Body of pancreas (tissue), 4 donors: ENCODE results near the gene CCDC85A. TPM values are rescaled to one million over a fixed set of nuclear protein-coding genes. Genes with fewer than 3 reads are reported as not detected.

ENCODE experiments used
- ATAC-seq: fragments of 150-250 bp; one replicate; pipeline ENCODE4 v1.9.1; 2016
- DNase-seq, 4 donors: peaks; one replicate each; pipeline ENCODE4 v3.0.0-alpha.2; 2019
- H3K27ac ChIP-seq, 4 donors: fragments of 200-600 bp; sonication (generic); 1 replicate in 3 of 4; 2 replicates in 1 of 4; pipeline versions ENCODE4 v1.5.1 to v1.6.1; 2016 to 2019; ENCODE audit warnings: mild to moderate bottlenecking in 1 of 4, mixed read lengths in 1 of 4, moderate library complexity in 1 of 4
- H3K27me3 ChIP-seq, 2 donors: fragments of 200-600 bp; sonication (generic); one replicate each; pipeline ENCODE4 v1.6.0; 2016; ENCODE audit warnings: mild to moderate bottlenecking in 1 of 2
- H3K36me3 ChIP-seq, 2 donors: fragments of 200-600 bp; sonication (generic); replicated peaks in 1 of 2; 2 replicates each; pipeline ENCODE4 v1.5.1; 2016; ENCODE audit warnings: low read depth in 2 of 2; ENCODE audit not compliant: insufficient read depth in 1 of 2
- H3K4me1 ChIP-seq: fragments of 200-600 bp; sonication (generic); one replicate; pipeline ENCODE4 v1.6.0; 2016
- H3K4me3 ChIP-seq, 2 donors: fragments of 200-600 bp; sonication (generic); 1 replicate in 1 of 2; 2 replicates in 1 of 2; pipeline ENCODE4 v1.5.1; 2016 to 2019
- H3K9me3 ChIP-seq, 3 donors: fragments of 200-600 bp; sonication (generic); 1 replicate in 2 of 3; 2 replicates in 1 of 3; pipeline ENCODE4 v1.5.1; 2016
- CTCF ChIP-seq, 7 experiments: fragments of 450-650 bp in 4 of 7; fragments of 200-600 bp in 3 of 7; sonication (generic) in 3 of 7; IDR thresholded peaks; one replicate each; pipeline ENCODE4 v1.5.1; 2016 to 2019; ENCODE audit warnings: antibody characterized with exemption in 7 of 7
- POLR2A ChIP-seq, 3 donors: fragments of 450-650 bp; IDR thresholded peaks; one replicate each; pipeline ENCODE4 v1.6.1; 2016; ENCODE audit warnings: antibody characterized with exemption in 3 of 3, mild to moderate bottlenecking in 2 of 3
- WGBS, 2 donors: methylation state at CpG; one replicate each; pipeline ENCODE4 v1.1.5; 2017; 5-methylcytosine and 5-hydroxymethylcytosine counted together
- intact Hi-C: fragments of 100-400 bp; cut with DNase I; formaldehyde crosslinking; loops from one replicate; pipeline ENCODE4 v1.15.1; 2023
- total RNA-seq, 2 donors: library from RNA; depleted of rRNA; stranded (reverse); fragments of >200 nt; gene quantifications; one replicate each; pipeline ENCODE4 v1.1.0, GENCODE V29; 2016

The CCDC85A gene
- total RNA-seq, 2 donors from 2014 or later: 2.3 to 2.6 TPM

GRCh38 chr2:56207760-56208159 is 24.0 kb downstream of the CCDC85A start:
- H3K4me1 ChIP-seq: peaks cover 6% of the 10 kb centered on the region
- intact Hi-C loops: no loop called here

GRCh38 chr2:56208380-56208779 is 24.6 kb downstream of the CCDC85A start:
- Histone ChIP-seq H3K27ac (no peak overlapping the region), H3K9me3 (no peaks in the 10 kb centered on the region), H3K4me1 (peaks cover 6% of the 10 kb centered on the region), H3K4me3 (no peak overlapping the region), H3K36me3 (no peaks in the 10 kb centered on the region), H3K27me3 (no peaks in the 10 kb centered on the region)
- intact Hi-C loops: no loop called here
- WGBS, 2 donors: 85 to 94% methylated on average over 1 of the region's 1 CpG
- DNase-seq (no peak), ATAC-seq (no peak)
- TF ChIP-seq POLR2A (IDR thresholded peaks at IDR 0.05) (no peak), CTCF (IDR thresholded peaks at IDR 0.05) (no peak)

More at GRCh38 chr2:56207760-56208159, 24.0 kb downstream of the CCDC85A start:
- H3K36me3 ChIP-seq: no peaks in the 10 kb centered on the region
- 53 to 57% methylated on average over 1 of the region's 1 CpG for WGBS, 2 donors
- no peaks in the 10 kb centered on the region for H3K9me3 ChIP-seq
- H3K27me3 ChIP-seq: no peaks in the 10 kb centered on the region
- H3K4me3 ChIP-seq: no peak overlapping the region
- DNase-seq: no peak
- ATAC-seq: no peak
- TF ChIP-seq CTCF (IDR thresholded peaks at IDR 0.05) (no peak), POLR2A (IDR thresholded peaks at IDR 0.05) (no peak)
- no peak overlapping the region for H3K27ac ChIP-seq

GRCh38 chr2:56209701-56210100 is 25.9 kb downstream of the CCDC85A start:
- Histone ChIP-seq H3K9me3 (no peaks in the 10 kb centered on the region), H3K4me3 (no peak overlapping the region), H3K4me1 (peaks cover 6% of the 10 kb centered on the region), H3K36me3 (no peaks in the 10 kb centered on the region), H3K27ac (no peak overlapping the region), H3K27me3 (no peaks in the 10 kb centered on the region)
- WGBS, 2 donors: 62 to 85% methylated on average over 1 of the region's 1 CpG
- TF ChIP-seq CTCF (IDR thresholded peaks at IDR 0.05): no peak
- no peak for TF ChIP-seq POLR2A (IDR thresholded peaks at IDR 0.05)
- intact Hi-C loops: no loop called here
- ATAC-seq (no peak), DNase-seq (no peak)

GRCh38 chr2:56210291-56210690 is 26.5 kb downstream of the CCDC85A start:
- Histone ChIP-seq H3K36me3 (no peaks in the 10 kb centered on the region), H3K4me3 (no peak overlapping the region), H3K4me1 (peaks cover 6% of the 10 kb centered on the region), H3K27ac (no peak overlapping the region), H3K27me3 (no peaks in the 10 kb centered on the region), H3K9me3 (no peaks in the 10 kb centered on the region)
- TF ChIP-seq POLR2A (IDR thresholded peaks at IDR 0.05) (no peak), CTCF (IDR thresholded peaks at IDR 0.05) (no peak)
- ATAC-seq: no peak
- intact Hi-C loops: no loop called here
- DNase-seq: no peak
- WGBS, 2 donors: 71 to 90% methylated on average over 3 of the region's 3 CpGs

- intact Hi-C loops: no loop called here
- Histone ChIP-seq H3K27me3 (no peaks in the 10 kb centered on the region), H3K36me3 (no peaks in the 10 kb centered on the region), H3K9me3 (no peaks in the 10 kb centered on the region), H3K4me3 (no peak overlapping the region), H3K4me1 (peaks cover 6% of the 10 kb centered on the region), H3K27ac (no peak overlapping the region)
- DNase-seq (no peak), ATAC-seq (no peak)
- TF ChIP-seq POLR2A (IDR thresholded peaks at IDR 0.05) (no peak), CTCF (IDR thresholded peaks at IDR 0.05) (no peak)
Measured at GRCh38 chr2:56211048-56211447, 27.3 kb downstream of the CCDC85A start.
